ENCODE measurements around the gene PRPF40B. TPM values are rescaled to one million over a fixed set of nuclear protein-coding genes. Genes with fewer than 3 reads are reported as not detected.

Gene PRPF40B
- total RNA-seq, 2 donors from 2014 or later: 14.3 to 21.1 TPM

- ATAC-seq: peak in 1 of 2 donors; percentile 14
- intact Hi-C loops (cut with DNase I): no loop called here
- DNase-seq: no peak
Measured at GRCh38 chr12:49632986-49633702, 9.8 kb downstream of the PRPF40B start.

- intact Hi-C loops (cut with DNase I): no loop called here
- ATAC-seq: no peak
- DNase-seq: no peak
Measured at GRCh38 chr12:49633703-49634345, 10.5 kb downstream of the PRPF40B start.

GRCh38 chr12:49635036-49635435 lies 11.7 kb downstream of the PRPF40B start:
- no peak for ATAC-seq
- no peak for DNase-seq
- intact Hi-C loops (cut with DNase I): no loop called here

GRCh38 chr12:49635656-49636055 lies 12.3 kb downstream of the PRPF40B start:
- DNase-seq: no peak
- ATAC-seq: no peak
- intact Hi-C loops (cut with DNase I): no loop called here

- peak in 1 of 2 donors; percentile 9 for ATAC-seq
- no peak for DNase-seq
- intact Hi-C loops (cut with DNase I): no loop called here
Measured at GRCh38 chr12:49636574-49636973, 13.2 kb downstream of the PRPF40B start.

GRCh38 chr12:49636979-49637755 lies 13.8 kb downstream of the PRPF40B start:
- intact Hi-C loops (cut with DNase I): no loop called here
- DNase-seq (no peak), ATAC-seq (peak; percentile 74 to 80)

GRCh38 chr12:49641748-49642369 lies 18.5 kb downstream of the PRPF40B start:
- intact Hi-C loops (cut with DNase I): no loop called here
- ATAC-seq (no peak), DNase-seq (no peak)

- DNase-seq: no peak
- ATAC-seq: no peak
- intact Hi-C loops (cut with DNase I): no loop called here
Measured at GRCh38 chr12:49642370-49642802, 19.0 kb downstream of the PRPF40B start.

GRCh38 chr12:49643135-49643534 lies 19.8 kb downstream of the PRPF40B start:
- intact Hi-C loops (cut with DNase I): no loop called here
- ATAC-seq (no peak), DNase-seq (no peak)

- peak; percentile 2 to 14 for ATAC-seq
Measured at GRCh38 chr12:49643961-49644619, 20.7 kb downstream of the PRPF40B start.

GRCh38 chr12:49644620-49644994 lies 21.2 kb downstream of the PRPF40B start:
- ATAC-seq: peak; percentile 71 to 85
- intact Hi-C loops (cut with DNase I): loop anchor here (1.0 to 2.0 kb wide), 2 partner anchors 62 to 63 kb away; partner anchors contain the start of gene FMNL3 (in 2 of the 2)
- peak; percentile 84 for DNase-seq

More at GRCh38 chr12:49643961-49644619, 20.7 kb downstream of the PRPF40B start:
- intact Hi-C loops (cut with DNase I): loop anchor here (1.0 to 2.0 kb wide), 2 partner anchors 63 kb away; partner anchors contain the start of gene FMNL3 (in 2 of the 2)
- DNase-seq: no peak

GRCh38 chr12:49645146-49646039 lies 22.0 kb downstream of the PRPF40B start:
- ATAC-seq: no peak
- no peak for DNase-seq

GRCh38 chr12:49646331-49646830 lies 23.0 kb downstream of the PRPF40B start:
- no peak for ATAC-seq
- intact Hi-C loops (cut with DNase I): no loop called here

More at GRCh38 chr12:49645146-49646039, 22.0 kb downstream of the PRPF40B start:
- intact Hi-C loops (cut with DNase I): loop anchor here in 1 of 2 donors (2.0 kb wide), 1 partner anchor 61 kb away; the partner anchor contains the start of gene FMNL3

GRCh38 chr12:49646871-49647654 lies 23.7 kb downstream of the PRPF40B start:
- intact Hi-C loops (cut with DNase I): no loop called here
- ATAC-seq (peak; percentile 19 to 30), DNase-seq (peak; percentile 56)

More at GRCh38 chr12:49646331-49646830, 23.0 kb downstream of the PRPF40B start:
- no peak for DNase-seq

- ATAC-seq (no peak), DNase-seq (no peak)
- intact Hi-C loops (cut with DNase I): no loop called here
Measured at GRCh38 chr12:49647827-49648711, 24.7 kb downstream of the PRPF40B start.

GRCh38 chr12:49648712-49649003 lies 25.3 kb downstream of the PRPF40B start:
- intact Hi-C loops (cut with DNase I): no loop called here
- ATAC-seq: no peak
- DNase-seq: no peak

Data from left cardiac atrium (tissue), 4 donors.